NK-92 (cell line): Measurements from ENCODE around the gene FMN2.

Experiments
- DNase-seq: peaks from one replicate; lab custom pipeline; 2025; ENCODE audit not compliant: unreplicated experiment; lab: John Stamatoyannopoulos, UW

Gene FMN2

DNA sequence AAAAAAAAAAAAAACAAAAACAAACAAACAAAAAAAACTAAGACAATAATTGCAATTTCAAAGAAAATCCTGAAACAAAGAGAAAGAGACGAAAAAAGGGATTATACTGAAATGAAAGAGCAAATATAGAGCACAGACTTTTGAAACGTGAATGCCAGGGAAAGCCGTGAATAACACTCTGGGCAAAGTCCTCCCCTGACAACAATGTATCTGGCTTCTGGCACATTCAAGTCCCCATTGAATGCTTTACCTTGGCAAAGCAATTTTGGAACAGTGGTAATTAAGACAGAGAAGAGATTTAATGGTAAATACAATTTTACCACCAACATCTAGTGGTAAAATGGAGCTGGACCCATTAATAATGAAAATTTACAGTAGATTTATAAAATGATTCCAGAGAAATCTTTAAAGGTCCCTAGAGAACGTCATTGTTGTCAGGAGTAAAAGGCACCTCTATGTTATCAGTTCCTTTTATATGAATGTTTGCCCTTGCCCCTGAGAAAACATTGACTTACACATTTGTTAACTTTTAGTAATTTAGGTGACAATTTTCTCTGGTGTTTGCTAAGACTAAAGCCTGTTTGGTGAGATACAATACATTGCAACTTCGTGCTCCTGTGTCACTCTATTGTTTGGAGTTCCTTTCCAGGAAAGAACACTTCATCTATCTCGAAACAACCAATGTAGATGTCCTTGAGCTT, 430.6 kb downstream of the FMN2 start:
- no peak for DNase-seq

- DNase-seq: no peak
Observed at GRCh38 chr1:240524356-240525069, 432.8 kb downstream of the FMN2 start.
